Liver (tissue), 9 donors: Measurements from ENCODE around the gene CLIC3. TPM values are rescaled to one million over a fixed set of nuclear protein-coding genes. Genes with fewer than 3 reads are reported as not detected.

Experiments used
- DNase-seq: peaks from one replicate; pipeline ENCODE4 v3.0.0-alpha.2; 2017; ENCODE audit warnings: low spot score
- H3K27ac ChIP-seq, 2 donors: one replicate each; pipeline ENCODE4 v1.7.0; 2013; ENCODE audit warnings: inconsistent platforms in 2 of 2, low read length in 2 of 2, control low read depth in 1 of 2, low read depth in 1 of 2, mild to moderate bottlenecking in 1 of 2
- H3K27me3 ChIP-seq, 4 donors: one replicate each; pipeline versions ENCODE4 v1.6.1 to v1.7.0; 2013; ENCODE audit warnings: low read length in 3 of 4, inconsistent platforms in 1 of 4, mild to moderate bottlenecking in 1 of 4, moderate library complexity in 1 of 4; ENCODE audit not compliant: control insufficient read depth in 4 of 4, insufficient read depth in 4 of 4
- H3K36me3 ChIP-seq, 4 donors: one replicate each; pipeline versions ENCODE4 v1.6.1 to v1.7.0; 2013; ENCODE audit warnings: low read length in 3 of 4, mild to moderate bottlenecking in 3 of 4, low read depth in 1 of 4, moderate library complexity in 1 of 4; ENCODE audit not compliant: control insufficient read depth in 4 of 4, insufficient read depth in 3 of 4
- H3K4me1 ChIP-seq, 4 donors: one replicate each; pipeline versions ENCODE4 v1.6.1 to v1.7.0; 2013; ENCODE audit warnings: low read length in 3 of 4, mild to moderate bottlenecking in 3 of 4, moderate library complexity in 1 of 4; ENCODE audit not compliant: control insufficient read depth in 4 of 4, insufficient read depth in 4 of 4
- H3K4me3 ChIP-seq, 3 donors: one replicate each; pipeline versions ENCODE4 v1.6.1 to v1.7.0; 2013; ENCODE audit warnings: low read length in 3 of 3, control low read depth in 1 of 3, low read depth in 1 of 3, mild to moderate bottlenecking in 1 of 3
- H3K9ac ChIP-seq, 2 donors: one replicate each; pipeline ENCODE4 v1.7.0; 2013; ENCODE audit warnings: low read length in 2 of 2, mild to moderate bottlenecking in 2 of 2, moderate library complexity in 2 of 2, control low read depth in 1 of 2, low read depth in 1 of 2
- H3K9me3 ChIP-seq, 4 donors: one replicate each; pipeline versions ENCODE4 v1.6.1 to v1.7.0; 2013; ENCODE audit warnings: low read length in 3 of 4; ENCODE audit not compliant: control insufficient read depth in 4 of 4
- ATF3 ChIP-seq: IDR thresholded peaks from 2 replicates; pipeline ENCODE4 v1.6.1; 2016; ENCODE audit warnings: antibody characterized with exemption
- CTCF ChIP-seq: fragments of 150-350 bp; IDR thresholded peaks from 2 replicates; pipeline ENCODE4 v1.5.1; 2017; ENCODE audit warnings: improper control_type of control experiment, low read depth, low read length; ENCODE audit not compliant: missing input control
- EGR1 ChIP-seq, 2 donors: IDR thresholded peaks; 2 replicates each; pipeline ENCODE4 v1.6.1; 2016 to 2018; ENCODE audit warnings: antibody characterized with exemption in 2 of 2, low read depth in 2 of 2
- FOXA1 ChIP-seq: IDR thresholded peaks from 2 replicates; pipeline ENCODE4 v1.6.1; 2016; ENCODE audit warnings: antibody characterized with exemption
- FOXA2 ChIP-seq: IDR thresholded peaks from 2 replicates; pipeline ENCODE4 v1.6.1; 2016; ENCODE audit warnings: antibody characterized with exemption
- GABPA ChIP-seq, 2 donors: IDR thresholded peaks in 1 of 2; conservative IDR thresholded peaks in 1 of 2; 2 replicates each; pipeline ENCODE4 v1.6.1; 2016; ENCODE audit warnings: antibody characterized with exemption in 2 of 2, mild to moderate bottlenecking in 1 of 2, moderate library complexity in 1 of 2
- HNF4A ChIP-seq, 2 donors: conservative IDR thresholded peaks; 2 replicates each; pipeline ENCODE4 v1.6.1; 2016; ENCODE audit warnings: antibody characterized with exemption in 2 of 2, mild to moderate bottlenecking in 2 of 2
- HNF4G ChIP-seq: IDR thresholded peaks from 2 replicates; pipeline ENCODE4 v1.6.1; 2016; ENCODE audit warnings: antibody characterized with exemption
- JUND ChIP-seq, 2 donors: IDR thresholded peaks; 2 replicates each; pipeline ENCODE4 v1.6.1; 2016; ENCODE audit warnings: antibody characterized with exemption in 2 of 2
- NR2F2 ChIP-seq: IDR thresholded peaks from 2 replicates; pipeline ENCODE4 v1.6.1; 2016; ENCODE audit warnings: antibody characterized with exemption
- RAD21 ChIP-seq, 2 donors: IDR thresholded peaks; 2 replicates each; pipeline ENCODE4 v1.6.1; 2016; ENCODE audit warnings: antibody characterized with exemption in 2 of 2, mild to moderate bottlenecking in 2 of 2
- REST ChIP-seq: IDR thresholded peaks from 2 replicates; pipeline ENCODE4 v1.6.1; 2016; ENCODE audit warnings: antibody characterized with exemption, mild to moderate bottlenecking
- RXRA ChIP-seq, 2 donors: IDR thresholded peaks; 2 replicates each; pipeline ENCODE4 v1.6.1; 2017 to 2018; ENCODE audit warnings: antibody characterized with exemption in 2 of 2, mild to moderate bottlenecking in 1 of 2
- SP1 ChIP-seq: IDR thresholded peaks from 2 replicates; pipeline ENCODE4 v1.6.1; 2018; ENCODE audit warnings: antibody characterized with exemption, mild to moderate bottlenecking
- TAF1 ChIP-seq: conservative IDR thresholded peaks from 2 replicates; pipeline ENCODE4 v1.6.1; 2016; ENCODE audit warnings: antibody characterized with exemption, mild to moderate bottlenecking
- YY1 ChIP-seq: IDR thresholded peaks from 2 replicates; pipeline ENCODE4 v1.6.1; 2016; ENCODE audit warnings: antibody characterized with exemption, mild to moderate bottlenecking
- WGBS: extraction: QIAGEN DNeasy Blood & Tissue Kit; methylation state at CpG from one replicate; pipeline ENCODE4 v1.1.7; 2013; 5-methylcytosine and 5-hydroxymethylcytosine counted together
- polyA plus RNA-seq, 2 donors: library from polyadenylated mRNA; stranded (reverse) in 1 of 2; unstranded in 1 of 2; fragments of 200-250 nt in 1 of 2; fragments of >200 nt in 1 of 2; fragmentation: Nextera tagmentation in 1 of 2; extraction: Ambion mirVana in 1 of 2; gene quantifications; one replicate each; pipeline versions ENCODE4 v1.2.1 to v1.2.3, GENCODE V29; 2013 to 2015
- total RNA-seq, 2 donors: library from RNA; depleted of rRNA; stranded (reverse); fragments of >200 nt; gene quantifications; one replicate each; pipeline ENCODE4 v1.2.3, GENCODE V29; 2014
- TF ChIP-seq, protein P1 (sequence below): IDR thresholded peaks from 2 replicates; pipeline ENCODE4 v1.6.1; 2016; ENCODE audit warnings: antibody characterized with exemption
- TF ChIP-seq, protein P2 (sequence below): IDR thresholded peaks from 2 replicates; pipeline ENCODE4 v1.6.1; 2016; ENCODE audit warnings: antibody characterized with exemption
- donor health status: healthy.
- donor health status: healthy.
- donor health status: healthy.
- donor health status: healthy.
- donor health status: healthy.

CLIC3 gene
- total and polyA plus RNA-seq, 4 donors: 0.33 to 0.83 (median 0.40) TPM

DNA sequence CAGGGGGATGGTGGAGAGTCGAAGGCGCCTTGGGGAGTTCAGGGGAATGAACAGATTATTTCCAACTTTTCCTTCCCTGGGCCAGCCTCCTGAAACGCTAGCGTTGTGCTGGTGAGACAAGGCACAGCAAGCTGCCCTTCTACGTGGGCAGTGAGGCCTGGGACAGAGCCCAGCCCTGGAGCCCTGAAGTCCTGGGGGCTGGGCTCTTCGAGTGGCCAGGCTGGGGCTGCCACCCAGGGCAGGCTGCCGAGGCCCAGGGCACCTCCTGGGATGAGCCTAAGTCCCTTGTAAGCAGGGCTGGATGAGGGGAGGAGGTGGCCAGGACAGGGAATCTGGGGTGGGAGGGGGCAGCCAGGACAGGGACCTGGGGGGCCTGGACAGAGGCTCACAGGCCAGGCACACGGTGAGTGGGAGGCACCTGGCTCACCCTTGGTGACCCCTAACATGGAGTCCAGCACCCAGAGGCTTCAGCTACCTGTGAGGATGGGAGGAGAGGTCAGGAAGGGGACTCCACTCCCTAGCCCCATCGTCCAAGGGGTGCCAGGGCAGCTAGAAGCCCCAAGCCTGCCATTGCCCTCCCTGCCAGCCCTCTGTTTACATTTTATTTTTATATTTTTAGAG, 45.6 kb downstream of the CLIC3 start:
- no peaks in the 10 kb centered on the region for H3K36me3 ChIP-seq
- no peaks in the 10 kb centered on the region for H3K9me3 ChIP-seq
- peaks cover 10 to 37% (median 23%) of the 10 kb centered on the region in 4 donors for H3K4me1 ChIP-seq
- peak overlapping the region in 2 of 3 donors; percentile 58 to 68 for H3K4me3 ChIP-seq
- DNase-seq: no peak
- 24% methylated on average over 9 of the region's 9 CpGs for WGBS
- no peaks in the 10 kb centered on the region for H3K27me3 ChIP-seq
- H3K27ac ChIP-seq: peak overlapping the region; percentile 81 to 95
- peak overlapping the region; percentile 30 to 57 for H3K9ac ChIP-seq
- TF ChIP-seq RXRA (IDR thresholded peaks at IDR 0.05) (peak in 1 of 2 donors; percentile 24), CTCF (no peak), FOXA2 (no peak)

- 1% methylated on average over 63 of the region's 63 CpGs for WGBS
- TF ChIP-seq, protein P1, sequence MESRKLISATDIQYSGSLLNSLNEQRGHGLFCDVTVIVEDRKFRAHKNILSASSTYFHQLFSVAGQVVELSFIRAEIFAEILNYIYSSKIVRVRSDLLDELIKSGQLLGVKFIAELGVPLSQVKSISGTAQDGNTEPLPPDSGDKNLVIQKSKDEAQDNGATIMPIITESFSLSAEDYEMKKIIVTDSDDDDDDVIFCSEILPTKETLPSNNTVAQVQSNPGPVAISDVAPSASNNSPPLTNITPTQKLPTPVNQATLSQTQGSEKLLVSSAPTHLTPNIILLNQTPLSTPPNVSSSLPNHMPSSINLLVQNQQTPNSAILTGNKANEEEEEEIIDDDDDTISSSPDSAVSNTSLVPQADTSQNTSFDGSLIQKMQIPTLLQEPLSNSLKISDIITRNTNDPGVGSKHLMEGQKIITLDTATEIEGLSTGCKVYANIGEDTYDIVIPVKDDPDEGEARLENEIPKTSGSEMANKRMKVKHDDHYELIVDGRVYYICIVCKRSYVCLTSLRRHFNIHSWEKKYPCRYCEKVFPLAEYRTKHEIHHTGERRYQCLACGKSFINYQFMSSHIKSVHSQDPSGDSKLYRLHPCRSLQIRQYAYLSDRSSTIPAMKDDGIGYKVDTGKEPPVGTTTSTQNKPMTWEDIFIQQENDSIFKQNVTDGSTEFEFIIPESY: no peak
- TF ChIP-seq RXRA (IDR thresholded peaks at IDR 0.05) (peak in 1 of 2 donors; percentile 6), GABPA (IDR thresholded peaks at IDR 0.05 in 1 of 2, conservative IDR thresholded peaks at IDR 0.05 in 1 of 2) (no peak), HNF4A (conservative IDR thresholded peaks at IDR 0.05) (no peak), NR2F2 (no peak), SP1 (peak; percentile 91), RAD21 (IDR thresholded peaks at IDR 0.05) (peak in 1 of 2 donors; percentile 35), YY1 (peak; percentile 73), EGR1 (IDR thresholded peaks at IDR 0.05; ENCODE audit: low read depth in 2 of 2) (peak in 1 of 2 donors; percentile 43), TAF1 (no peak), FOXA2 (no peak), JUND (IDR thresholded peaks at IDR 0.05) (no peak), FOXA1 (no peak), REST (peak; percentile 89), HNF4G (no peak), CTCF (peak; percentile 19), ATF3 (no peak)
- TF ChIP-seq, protein P2, sequence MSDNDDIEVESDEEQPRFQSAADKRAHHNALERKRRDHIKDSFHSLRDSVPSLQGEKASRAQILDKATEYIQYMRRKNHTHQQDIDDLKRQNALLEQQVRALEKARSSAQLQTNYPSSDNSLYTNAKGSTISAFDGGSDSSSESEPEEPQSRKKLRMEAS: no peak
- H3K4me1 ChIP-seq: peaks cover 10 to 37% (median 24%) of the 10 kb centered on the region in 4 donors
- H3K36me3 ChIP-seq: no peaks in the 10 kb centered on the region
- H3K27ac ChIP-seq: peak overlapping the region; percentile 81 to 95
- peak overlapping the region; percentile 19 to 68 (median 58) for H3K4me3 ChIP-seq
- H3K27me3 ChIP-seq: no peaks in the 10 kb centered on the region
- H3K9me3 ChIP-seq: no peaks in the 10 kb centered on the region
- H3K9ac ChIP-seq: peak overlapping the region; percentile 30 to 57
- DNase-seq: peak; percentile 98
Measured at GRCh38 chr9:136949817-136950655, 46.3 kb downstream of the CLIC3 start.
